Breast epithelium (tissue), 3 donors: ENCODE results near the gene LBP.

Experiments used
- CTCF ChIP-seq, 3 donors: fragments of 450-650 bp; IDR thresholded peaks; one replicate each; pipeline ENCODE4 v1.5.1; 2016 to 2017; ENCODE audit warnings: antibody characterized with exemption in 3 of 3, mild to moderate bottlenecking in 3 of 3, moderate library complexity in 3 of 3
- POLR2A ChIP-seq: fragments of 450-650 bp; IDR thresholded peaks from one replicate; pipeline ENCODE4 v1.6.1; 2016; ENCODE audit warnings: antibody characterized with exemption, mild to moderate bottlenecking, moderate library complexity
- POLR2AphosphoS5 ChIP-seq, 3 donors: sonication (generic); formaldehyde crosslinking; IDR thresholded peaks; one replicate each; pipeline ENCODE4 v1.6.1; 2017; ENCODE audit warnings: antibody characterized with exemption in 3 of 3

GRCh38 chr20:38325167-38325566 lies 21.1 kb upstream of the LBP start:
- TF ChIP-seq POLR2A (no peak), CTCF (IDR thresholded peaks at IDR 0.05) (no peak), POLR2AphosphoS5 (IDR thresholded peaks at IDR 0.05) (no peak)
